PFSK-1 (cell line): Measurements from ENCODE around the gene KCNH6.

Experiments
- FOXP2 ChIP-seq: optimal IDR thresholded peaks from 2 replicates; pipeline ENCODE3; 2011; ENCODE audit warnings: borderline replicate concordance, control low read depth, inconsistent platforms; ENCODE audit not compliant: insufficient read depth; ENCODE audit errors: extremely low read length, extremely low read depth
- POLR2AphosphoS5 ChIP-seq: IDR thresholded peaks from 2 replicates; pipeline ENCODE4 v1.6.1; 2012; ENCODE audit warnings: low read depth, mild to moderate bottlenecking, control low read depth, low read length, moderate library complexity
- REST ChIP-seq, 2 experiments: IDR thresholded peaks; 2 replicates each; pipeline versions ENCODE4 v1.6.1 to v1.8.0; 2011 to 2012; ENCODE audit warnings: low read depth in 2 of 2, low read length in 2 of 2, control low read depth in 1 of 2, inconsistent platforms in 1 of 2, mild to moderate bottlenecking in 1 of 2, moderate library complexity in 1 of 2; ENCODE audit not compliant: insufficient read depth in 1 of 2
- TAF1 ChIP-seq: IDR thresholded peaks from 2 replicates; pipeline ENCODE4 v1.6.1; 2012; ENCODE audit warnings: low read length, control low read depth, borderline replicate concordance; ENCODE audit not compliant: insufficient read depth

- no peak for TF ChIP-seq REST (IDR thresholded peaks at IDR 0.05; ENCODE audit: insufficient read depth in 1 of 2, low read depth in 2 of 2, low read length in 2 of 2)
- no peak for TF ChIP-seq POLR2AphosphoS5
- TF ChIP-seq TAF1 = no peak
- no peak for TF ChIP-seq FOXP2
Observed at GRCh38 chr17:63533433-63534077, 10.4 kb downstream of the KCNH6 start.
